HG02840 (cell line): ENCODE data around the gene BEST4.
A peak's percentile ranks its signal among the peaks of the same experiment; 100 is the strongest.
"Not testable (repeated sequence)": the region's sequence is repeated elsewhere in the genome, so short reads cannot be mapped to it uniquely, and the experiment has no call there.

Experiments used
- ATAC-seq: cut with Tn5 transposase; IDR thresholded peaks from one replicate; pipeline ENCODE4 v1.9.1; 2021; ENCODE audit warnings: mild to moderate bottlenecking, moderate library complexity, moderate number of reproducible peaks; ENCODE audit not compliant: unreplicated experiment, low FRiP score

Gene BEST4

GRCh38 chr1:44803312-44804095, 15.5 kb upstream of the BEST4 start:
- ATAC-seq: no peak

- ATAC-seq: no peak
Measured at GRCh38 chr1:44803062-44803311, 15.0 kb upstream of the BEST4 start.

- no peak for ATAC-seq
Measured at GRCh38 chr1:44802306-44803061, 14.5 kb upstream of the BEST4 start.

DNA sequence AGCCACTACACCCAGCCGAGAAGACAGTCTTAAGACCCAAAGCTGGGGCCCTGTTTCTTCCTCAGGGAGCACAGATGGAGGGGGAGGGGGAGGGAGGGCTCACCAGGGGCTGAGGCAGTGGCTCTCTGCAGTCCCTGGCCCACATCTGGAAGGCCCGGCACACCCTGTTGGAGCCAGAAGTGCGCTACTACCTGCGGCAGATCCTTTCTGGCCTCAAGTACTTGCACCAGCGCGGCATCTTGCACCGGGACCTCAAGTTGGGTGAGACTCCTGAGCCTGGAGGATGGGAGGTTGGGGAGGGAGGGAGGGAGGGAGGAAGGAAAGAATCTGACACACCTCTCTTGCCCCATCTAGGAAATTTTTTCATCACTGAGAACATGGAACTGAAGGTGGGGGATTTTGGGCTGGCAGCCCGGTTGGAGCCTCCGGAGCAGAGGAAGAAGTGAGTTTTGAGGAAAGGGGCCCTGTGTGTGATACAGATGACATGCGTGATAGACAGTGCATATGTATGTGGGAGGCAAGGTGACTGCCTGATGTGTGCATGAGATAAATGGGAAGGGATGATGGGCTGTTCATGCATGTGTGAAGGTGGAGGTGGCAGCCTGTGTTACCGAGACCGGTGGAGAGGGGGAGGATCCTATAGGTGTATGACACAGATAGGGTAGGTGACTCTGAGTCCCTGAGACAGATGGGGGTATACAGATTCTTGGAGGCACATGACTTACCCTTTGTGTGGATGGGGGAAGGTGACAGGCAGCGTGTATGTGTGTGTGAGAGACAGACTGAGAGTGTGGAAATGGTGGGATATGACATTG, 13.7 kb upstream of the BEST4 start:
- no peak for ATAC-seq

DNA sequence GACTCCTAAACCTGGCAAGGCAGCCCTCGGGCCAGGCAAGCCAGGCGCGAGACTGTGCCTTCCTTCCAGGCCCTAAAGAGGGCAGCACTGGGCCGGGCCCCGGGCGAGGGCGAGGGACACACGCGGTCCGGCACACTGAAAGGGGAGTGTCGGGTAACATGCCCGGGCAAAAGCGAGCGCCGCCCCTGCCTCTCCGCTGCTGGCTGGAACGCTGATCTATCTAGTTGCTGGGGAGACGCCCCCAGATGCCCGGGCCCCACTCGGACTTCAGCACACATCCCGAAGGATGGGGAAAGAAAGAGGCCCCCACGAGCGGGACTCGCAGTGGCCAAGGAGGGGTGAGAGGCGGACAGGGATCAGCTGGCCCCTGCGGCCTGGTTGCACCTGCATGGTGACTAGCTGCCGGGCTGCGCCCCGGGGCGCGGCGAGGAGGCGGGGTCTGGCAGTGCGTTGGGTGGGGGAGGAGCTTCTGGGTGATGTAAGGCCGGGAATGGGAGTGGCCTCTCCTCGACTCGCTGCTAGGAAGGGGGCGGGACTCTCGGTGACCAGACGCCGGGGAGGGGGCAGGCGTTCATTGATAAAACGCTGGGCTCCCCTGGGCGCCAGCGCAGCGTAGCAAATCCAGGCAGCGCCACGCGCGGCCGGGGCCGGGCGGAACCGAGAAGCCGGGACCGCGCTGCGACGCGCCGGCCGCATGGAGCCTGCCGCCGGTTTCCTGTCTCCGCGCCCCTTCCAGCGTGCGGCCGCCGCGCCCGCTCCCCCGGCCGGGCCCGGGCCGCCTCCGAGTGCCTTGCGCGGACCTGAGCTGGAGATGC, 12.0 kb upstream of the BEST4 start, which contains the start of gene PLK3:
TSS of gene PLK3 (plus strand) at position 608 of the 815 bp plus-strand sequence. CDS start at position 695, 87 bp downstream.
- peak; percentile 77 for ATAC-seq

- ATAC-seq: no peak
Measured at GRCh38 chr1:44798481-44799365, 10.8 kb upstream of the BEST4 start.

DNA sequence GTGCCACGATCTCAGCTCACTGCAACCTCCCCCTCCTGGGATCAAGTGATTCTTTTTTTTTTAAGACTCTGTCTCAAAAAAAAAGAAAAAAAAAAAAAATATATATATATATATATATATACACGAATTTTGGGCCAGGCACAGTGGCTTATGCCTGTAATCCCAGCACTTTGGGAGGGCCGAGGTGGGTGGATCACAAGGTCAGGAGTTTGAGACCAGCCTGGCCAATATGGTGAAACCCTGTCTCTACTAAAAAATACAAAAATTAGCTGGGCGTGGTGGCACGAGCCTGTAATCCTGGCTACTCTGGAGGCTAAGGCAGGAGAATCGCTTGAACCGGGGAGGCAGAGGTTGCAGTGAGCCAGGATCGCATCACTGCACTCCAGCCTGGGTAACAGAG, 9.9 kb upstream of the BEST4 start:
- ATAC-seq: not testable (repeated sequence)

- no peak for ATAC-seq
Measured at GRCh38 chr1:44792736-44793502, 4.9 kb upstream of the BEST4 start.

GRCh38 chr1:44790968-44791801, 3.2 kb upstream of the BEST4 start:
- ATAC-seq: no peak

GRCh38 chr1:44787506-44787905, 464 bp downstream of the BEST4 start:
- ATAC-seq: no peak

- ATAC-seq: no peak
Measured at GRCh38 chr1:44786841-44787426, 1.0 kb downstream of the BEST4 start.

DNA sequence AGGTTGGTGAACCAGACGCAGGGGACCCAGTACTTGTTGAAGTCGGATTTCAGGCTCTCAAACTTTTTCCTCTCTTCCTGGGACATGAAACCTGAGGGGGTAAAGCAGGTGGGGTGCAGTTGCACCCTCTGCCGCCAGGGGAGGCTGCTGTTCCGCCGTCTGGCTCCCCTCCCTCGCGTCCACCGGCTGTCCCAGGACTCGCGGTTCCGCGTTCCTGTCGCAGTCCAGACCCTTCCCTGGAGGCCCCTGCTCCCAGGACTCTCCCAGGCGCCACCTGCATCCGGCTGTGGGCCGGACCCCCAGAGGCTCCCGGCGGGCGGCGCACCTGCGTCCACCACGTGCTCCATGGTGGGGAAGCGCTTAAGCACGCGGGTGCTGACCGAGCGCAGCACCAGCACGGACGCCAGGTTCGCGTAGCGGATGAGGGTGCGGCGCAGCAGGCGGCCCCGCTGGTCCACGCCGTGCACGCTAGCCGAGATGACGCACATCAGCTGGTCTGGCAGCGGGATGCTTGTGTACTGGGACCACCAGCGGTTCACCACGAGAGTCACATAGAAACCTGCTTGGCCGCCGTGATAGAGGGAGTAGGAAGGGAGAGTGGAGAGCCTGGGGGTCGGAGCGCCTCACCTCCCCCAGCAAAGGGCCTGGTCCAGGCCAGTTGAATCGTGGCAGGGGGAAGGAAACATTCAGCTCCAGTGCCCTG, 1.7 kb downstream of the BEST4 start:
- no peak for ATAC-seq

GRCh38 chr1:44785501-44786137, 2.4 kb downstream of the BEST4 start:
- no peak for ATAC-seq

DNA sequence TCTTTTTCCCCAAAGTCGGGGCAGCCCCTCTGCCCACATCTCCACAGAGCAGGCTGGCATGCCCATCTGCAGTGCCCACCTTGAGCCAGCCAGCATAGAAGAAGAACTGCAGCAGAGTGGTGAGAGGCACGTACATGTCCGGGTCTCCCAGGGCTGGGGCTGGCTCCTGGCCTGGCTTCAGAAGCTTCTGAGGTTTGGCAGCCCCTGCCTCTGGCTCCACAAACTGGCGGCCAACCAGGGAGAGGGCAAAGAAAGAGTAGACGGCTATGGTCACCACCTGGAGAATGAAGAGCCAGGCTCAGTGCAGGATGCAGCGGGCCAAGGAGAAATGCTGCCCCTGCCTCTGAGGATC, 3.0 kb downstream of the BEST4 start:
- ATAC-seq: no peak

DNA sequence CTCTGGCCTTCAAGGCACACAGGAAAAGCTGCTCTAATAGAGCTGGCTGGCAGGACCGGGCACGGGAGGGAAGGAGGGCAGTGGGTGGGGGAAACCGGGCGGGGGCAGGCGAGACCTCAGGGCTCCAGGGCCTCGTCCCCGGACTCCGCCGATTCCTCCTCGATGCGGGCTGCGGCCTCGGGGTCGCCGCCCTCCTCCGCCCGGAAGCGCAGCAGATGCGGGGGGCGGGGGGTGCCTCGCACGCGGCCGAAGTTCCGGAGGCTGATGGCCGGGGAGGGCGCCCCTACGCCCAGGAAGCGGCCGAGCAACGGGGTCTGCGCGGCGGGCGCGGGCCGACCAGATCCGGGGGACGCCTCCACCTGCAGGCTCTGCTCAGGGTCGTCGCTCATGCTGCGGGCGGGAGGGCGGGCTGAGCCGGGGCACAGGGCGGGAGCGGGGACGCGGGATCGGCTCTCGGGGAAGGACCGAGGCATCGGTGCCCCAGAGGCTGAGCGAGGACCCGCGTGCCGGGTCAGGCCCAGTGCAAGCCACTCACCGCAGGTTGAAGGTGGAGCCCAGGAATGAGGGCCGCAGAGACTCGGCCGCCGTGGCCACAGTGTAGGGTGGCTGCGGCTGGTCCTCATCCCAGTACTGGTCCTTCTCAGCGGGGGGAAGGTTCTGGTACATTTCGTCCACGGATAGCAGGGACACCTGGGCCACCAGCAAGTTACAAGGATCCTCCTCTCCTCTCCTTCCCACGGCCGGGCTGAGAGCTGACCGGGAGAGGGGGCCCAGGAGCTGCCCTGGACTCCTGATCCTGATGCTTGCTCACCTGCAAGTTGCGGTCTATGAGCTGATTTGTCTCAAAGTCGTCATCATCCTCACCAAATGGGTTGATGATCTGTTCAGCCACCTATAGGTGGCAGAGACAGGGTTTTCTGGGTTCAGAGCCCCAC, 3.6 kb downstream of the BEST4 start:
- no peak for ATAC-seq
